GM18499 (cell line): Measurements from ENCODE around the gene PIK3R5.

Experiments
- ATAC-seq: cut with Tn5 transposase; IDR thresholded peaks from one replicate; pipeline ENCODE4 v1.9.1; 2021; ENCODE audit warnings: moderate number of reproducible peaks; ENCODE audit not compliant: insufficient read depth, unreplicated experiment

The PIK3R5 gene

GRCh38 chr17:8884336-8884990, 81.0 kb downstream of the PIK3R5 start:
- no peak for ATAC-seq

- no peak for ATAC-seq
Measured at GRCh38 chr17:8883353-8883752, 82.2 kb downstream of the PIK3R5 start.

- ATAC-seq = no peak
Measured at GRCh38 chr17:8881606-8882005, 83.9 kb downstream of the PIK3R5 start.

DNA sequence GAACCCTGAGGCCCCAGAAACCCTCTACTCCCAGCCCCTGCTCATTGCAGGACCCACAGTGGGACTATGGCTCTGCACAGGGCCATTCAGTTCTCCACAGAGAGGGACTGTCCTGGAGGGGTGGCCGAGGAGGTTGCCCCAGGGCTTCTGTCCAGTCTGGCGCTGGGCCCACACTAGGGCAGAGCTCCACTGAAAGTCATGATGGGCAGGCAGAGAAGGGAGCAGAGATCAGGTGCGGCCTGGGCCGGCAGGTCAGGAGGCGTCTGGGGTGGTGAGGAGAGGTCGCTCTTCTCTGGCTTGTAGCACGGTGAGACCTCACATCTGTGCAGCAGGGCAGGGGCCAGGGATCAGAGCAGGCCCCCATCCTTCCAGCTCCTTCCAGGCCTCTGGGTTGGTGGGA, 85.0 kb downstream of the PIK3R5 start:
- ATAC-seq = no peak

- ATAC-seq = no peak
Measured at GRCh38 chr17:8879410-8879809, 86.1 kb downstream of the PIK3R5 start.

DNA sequence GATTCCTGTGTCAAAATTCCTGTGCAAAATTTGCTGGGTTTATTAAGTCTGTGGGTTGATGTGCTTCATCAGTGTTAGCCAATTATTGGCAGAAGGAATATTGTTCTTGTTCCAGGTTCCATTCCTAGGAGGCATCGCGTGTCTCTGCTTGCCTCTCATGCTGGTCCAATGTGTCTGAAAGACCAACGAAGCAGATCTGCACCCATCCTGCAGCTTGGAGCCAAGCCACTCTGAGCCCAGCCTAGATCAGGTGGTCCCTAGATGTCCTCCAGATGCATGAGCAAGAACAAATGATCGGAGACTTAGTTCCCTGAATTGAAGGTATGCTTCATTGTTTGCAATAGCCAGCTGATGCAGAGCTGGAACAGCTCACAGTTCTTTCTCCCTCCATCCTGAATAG, 87.5 kb downstream of the PIK3R5 start:
- no peak for ATAC-seq

- ATAC-seq = no peak
Measured at GRCh38 chr17:8875957-8876356, 89.5 kb downstream of the PIK3R5 start.

GRCh38 chr17:8875436-8875835, 90.1 kb downstream of the PIK3R5 start:
- no peak for ATAC-seq

GRCh38 chr17:8873801-8874715, 91.4 kb downstream of the PIK3R5 start:
- ATAC-seq = no peak

- no peak for ATAC-seq
Measured at GRCh38 chr17:8872705-8873435, 92.6 kb downstream of the PIK3R5 start.

DNA sequence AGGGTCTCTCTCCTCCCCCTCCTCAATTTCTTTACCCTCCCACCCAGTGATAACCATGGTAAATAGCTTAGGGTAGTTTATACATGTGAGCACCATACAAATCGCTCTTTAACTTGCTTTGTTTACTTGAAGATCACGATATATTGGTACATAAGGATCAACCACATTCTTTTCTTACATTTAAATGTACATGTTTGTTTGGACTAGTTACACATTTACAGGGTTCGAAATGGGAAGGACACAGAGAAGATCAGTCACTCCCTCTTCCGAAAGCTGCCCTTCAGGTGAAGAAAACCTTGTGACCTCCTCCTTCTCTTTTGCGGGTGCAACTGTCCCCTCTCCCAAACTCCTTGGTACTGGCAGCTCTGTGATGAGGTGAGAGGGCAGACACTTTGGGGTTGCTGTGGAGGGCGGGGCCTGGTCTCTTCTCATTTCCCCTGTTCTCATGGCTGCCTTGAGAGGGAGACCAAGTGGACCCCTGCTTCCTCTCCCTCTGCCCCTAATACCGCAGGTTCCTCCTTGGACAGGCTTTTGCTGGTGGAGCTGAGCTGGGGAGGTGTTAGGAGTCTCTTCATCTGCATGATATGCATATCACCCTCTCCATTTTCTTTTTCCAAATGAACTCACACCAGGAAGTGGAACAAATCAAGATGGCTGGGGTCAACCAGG, 93.3 kb downstream of the PIK3R5 start:
- no peak for ATAC-seq

DNA sequence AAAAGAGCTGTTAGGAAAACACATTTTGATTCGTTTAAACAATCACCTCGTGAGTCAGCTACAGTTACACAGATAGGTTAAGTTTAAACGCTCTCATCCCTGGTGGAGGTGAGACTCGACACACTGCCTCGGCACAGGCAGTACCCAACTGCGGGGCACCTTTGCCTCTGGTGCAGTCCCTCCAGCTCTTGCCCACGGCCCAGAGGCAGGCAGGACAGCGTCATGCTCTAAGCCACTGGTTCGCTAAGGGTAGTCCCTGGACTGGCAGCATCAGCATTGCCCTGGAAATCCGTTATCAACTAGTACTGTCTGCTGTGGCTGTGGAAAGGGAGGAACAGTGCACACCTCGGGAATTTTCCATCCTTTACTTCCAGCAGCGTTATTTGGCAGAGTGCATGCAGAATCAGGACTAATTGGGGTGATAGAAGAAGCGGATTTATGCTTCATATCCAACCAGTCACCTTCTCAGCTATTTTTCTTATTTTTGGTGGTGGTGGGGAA, 94.4 kb downstream of the PIK3R5 start:
- ATAC-seq = no peak

GRCh38 chr17:8870406-8871040, 95.0 kb downstream of the PIK3R5 start:
- ATAC-seq = no peak

DNA sequence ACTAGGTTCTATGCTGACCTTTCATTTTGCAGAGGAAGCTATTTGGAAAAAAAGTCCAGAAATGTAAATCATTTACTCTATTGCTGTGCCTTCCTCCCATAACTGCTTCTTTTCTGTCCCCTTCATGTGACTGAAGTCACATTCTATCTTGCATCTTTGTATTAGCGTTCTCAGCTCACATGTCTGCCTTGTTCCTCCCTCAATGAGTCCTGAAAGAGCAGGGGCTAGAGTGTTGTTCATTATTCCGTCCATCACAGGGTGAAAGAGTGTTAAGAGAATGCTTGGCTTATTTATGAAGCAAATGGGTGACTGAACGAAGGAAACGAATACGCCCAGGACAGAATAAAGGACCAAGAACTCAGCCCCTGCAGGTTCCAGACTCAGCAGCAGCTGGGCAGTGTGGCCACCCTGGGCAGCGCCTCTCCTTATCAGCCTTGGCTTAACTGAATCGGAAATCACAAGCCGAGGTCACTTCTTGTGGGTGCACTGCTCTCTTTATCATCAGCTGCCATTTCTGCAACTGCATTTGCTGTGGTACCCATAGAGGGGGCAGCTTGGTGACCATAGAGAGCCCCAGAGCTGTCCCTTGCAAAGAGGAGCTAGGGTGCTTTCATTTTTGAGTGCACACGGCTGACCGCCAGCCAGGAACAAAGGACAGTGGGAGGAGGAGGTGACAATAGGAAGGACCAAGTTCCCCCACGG, 96.2 kb downstream of the PIK3R5 start:
- no peak for ATAC-seq

DNA sequence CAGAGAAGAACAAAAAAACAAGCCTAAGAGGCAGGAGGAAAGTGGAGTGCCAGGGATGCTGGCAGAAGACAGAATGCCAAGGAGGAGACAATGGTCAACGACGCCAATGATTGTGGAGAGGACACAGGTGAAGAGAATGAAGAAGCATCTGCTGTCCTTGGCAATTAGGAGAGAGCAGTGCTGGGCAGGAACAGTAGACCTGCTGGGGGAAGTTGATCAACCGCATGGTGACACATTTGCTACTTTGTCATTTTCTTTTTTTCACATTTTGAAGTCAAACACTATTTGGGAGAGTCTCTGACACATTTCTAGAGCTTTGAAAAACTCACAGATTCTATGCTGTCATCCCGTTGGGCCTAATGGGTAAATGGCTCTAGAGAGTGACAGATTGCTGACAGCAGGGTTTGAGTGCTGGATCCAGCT, 97.0 kb downstream of the PIK3R5 start:
- no peak for ATAC-seq

- ATAC-seq = no peak
Measured at GRCh38 chr17:8868092-8868491, 97.4 kb downstream of the PIK3R5 start.

DNA sequence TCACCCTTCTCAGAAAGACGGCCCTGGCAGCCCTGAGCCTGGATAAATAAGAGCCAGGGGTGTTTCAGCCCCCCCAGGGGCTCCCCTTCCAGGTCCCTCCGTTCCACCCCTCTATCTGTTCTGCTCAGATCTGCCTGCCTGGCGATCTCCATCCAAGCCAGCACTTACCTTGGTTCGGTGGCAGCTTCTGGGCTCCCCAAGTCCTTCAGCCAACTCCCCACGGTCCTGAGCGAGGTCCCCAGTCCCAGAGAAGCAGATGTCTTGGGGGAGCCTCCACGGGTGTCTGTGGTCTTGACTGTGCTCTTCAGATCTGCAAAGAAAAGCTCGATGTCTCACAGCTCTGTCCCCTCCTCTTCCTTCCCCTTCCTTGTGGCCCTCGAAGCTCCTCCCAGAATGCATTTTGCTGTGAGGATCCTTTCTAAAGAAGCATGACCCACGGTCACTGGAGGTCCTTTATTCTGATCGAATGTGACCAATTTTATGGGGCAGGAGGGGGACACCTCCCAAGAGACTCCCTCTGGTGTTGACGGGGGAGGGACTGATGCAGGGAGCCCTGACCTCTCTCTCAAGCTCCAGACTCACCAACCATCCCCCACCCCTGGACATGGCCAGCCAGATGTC, 98.0 kb downstream of the PIK3R5 start, which contains the start of gene PIK3R6:
TSS of gene PIK3R6 (minus strand) at position 314 of the 621 bp plus-strand sequence. CDS start 17,880 bp downstream, outside the sequence.
- no peak for ATAC-seq

- ATAC-seq = no peak
Measured at GRCh38 chr17:8865811-8866210, 99.7 kb downstream of the PIK3R5 start.

- no peak for ATAC-seq
Measured at GRCh38 chr17:8865385-8865784, 100.1 kb downstream of the PIK3R5 start.
